ENCODE measurements around the gene STX7.

DNA sequence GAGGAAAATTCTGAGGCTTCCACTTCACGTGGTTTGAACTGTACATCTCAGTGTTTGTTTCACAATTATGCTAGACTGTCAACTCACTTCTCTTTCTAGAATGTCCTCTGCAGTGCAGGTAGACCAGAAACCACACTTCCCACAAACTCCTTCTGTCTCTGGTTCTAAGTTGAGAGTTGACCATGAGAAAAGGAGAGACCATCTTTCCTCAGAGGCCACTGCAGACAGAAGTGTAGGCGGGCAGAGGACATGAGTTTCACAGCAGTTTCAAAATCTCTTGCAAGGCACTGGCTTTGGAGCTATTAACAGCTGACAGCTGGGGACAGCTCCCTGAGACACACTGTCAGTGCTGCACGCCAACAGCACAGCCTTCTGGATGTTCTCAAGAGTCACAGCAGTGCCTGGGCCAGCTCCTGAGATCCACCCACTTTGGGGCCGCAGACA, 56.2 kb downstream of the STX7 start:
- TF ChIP-seq, protein P1, sequence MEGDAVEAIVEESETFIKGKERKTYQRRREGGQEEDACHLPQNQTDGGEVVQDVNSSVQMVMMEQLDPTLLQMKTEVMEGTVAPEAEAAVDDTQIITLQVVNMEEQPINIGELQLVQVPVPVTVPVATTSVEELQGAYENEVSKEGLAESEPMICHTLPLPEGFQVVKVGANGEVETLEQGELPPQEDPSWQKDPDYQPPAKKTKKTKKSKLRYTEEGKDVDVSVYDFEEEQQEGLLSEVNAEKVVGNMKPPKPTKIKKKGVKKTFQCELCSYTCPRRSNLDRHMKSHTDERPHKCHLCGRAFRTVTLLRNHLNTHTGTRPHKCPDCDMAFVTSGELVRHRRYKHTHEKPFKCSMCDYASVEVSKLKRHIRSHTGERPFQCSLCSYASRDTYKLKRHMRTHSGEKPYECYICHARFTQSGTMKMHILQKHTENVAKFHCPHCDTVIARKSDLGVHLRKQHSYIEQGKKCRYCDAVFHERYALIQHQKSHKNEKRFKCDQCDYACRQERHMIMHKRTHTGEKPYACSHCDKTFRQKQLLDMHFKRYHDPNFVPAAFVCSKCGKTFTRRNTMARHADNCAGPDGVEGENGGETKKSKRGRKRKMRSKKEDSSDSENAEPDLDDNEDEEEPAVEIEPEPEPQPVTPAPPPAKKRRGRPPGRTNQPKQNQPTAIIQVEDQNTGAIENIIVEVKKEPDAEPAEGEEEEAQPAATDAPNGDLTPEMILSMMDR (IDR thresholded peaks at IDR 0.05), result no peak
- TF ChIP-seq POLR2A (IDR thresholded peaks at IDR 0.05), result no peak

Data from testis (tissue), 2 donors.